ENCODE measurements around the gene IL2RG. TPM values are rescaled to one million over a fixed set of nuclear protein-coding genes. Genes with fewer than 3 reads are reported as not detected.

IL2RG gene
- total RNA-seq, 1 experiment from 2014 or later = not detected

DNA sequence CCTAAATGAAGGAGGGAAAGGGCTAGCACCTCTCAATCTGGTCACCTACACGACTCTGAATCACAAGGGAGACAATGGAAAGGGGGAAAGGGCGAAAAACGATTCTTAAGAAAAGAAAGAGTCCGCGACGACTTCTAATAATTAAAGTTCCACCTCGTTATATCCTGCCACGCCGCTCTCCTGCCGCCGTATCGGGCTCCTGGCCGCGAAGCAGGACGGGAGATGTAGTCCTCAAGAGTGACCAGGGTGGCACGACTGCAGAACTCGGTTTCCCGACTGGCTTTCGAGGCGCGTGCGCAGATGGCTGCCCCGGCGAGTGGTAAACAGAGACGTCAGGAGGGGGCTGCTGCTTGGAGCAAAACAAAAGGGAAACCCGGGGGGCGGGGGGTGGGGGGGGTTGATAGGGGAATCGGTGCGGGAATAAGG, 15.8 kb downstream of the IL2RG start, which contains the start of gene FOXO4:
Gene FOXO4 (plus strand): TSS at position 297 of the 426 bp plus-strand sequence. CDS start 678 bp downstream, outside the sequence.
- Histone ChIP-seq H2BK5ac (ENCODE audit: insufficient read length, low read length) (no peak within 1 kb of the TSS), H4K8ac (replicated peaks; ENCODE audit: insufficient read length, low read depth, low read length) (no peak within 1 kb of the TSS), H4K20me1 (ENCODE audit: control insufficient read depth, insufficient read depth, insufficient read length) (no peaks in the 10 kb centered on the region), H2BK12ac (ENCODE audit: insufficient read length, low read depth, low read length) (no peak within 1 kb of the TSS), H4K91ac (ENCODE audit: insufficient read length, low read depth, low read length) (no peak within 1 kb of the TSS), H3K9me3 (ENCODE audit: control insufficient read depth, low read depth, low read length) (peaks cover 21% of the 10 kb centered on the region), H2AK5ac (ENCODE audit: insufficient read length, low read length) (no peak within 1 kb of the TSS), H2BK20ac (ENCODE audit: low read depth, low read length, poor library complexity, severe bottlenecking) (no peak within 1 kb of the TSS), H4K5ac (ENCODE audit: insufficient read length, low read depth, low read length) (no peak within 1 kb of the TSS), H3K23me2 (ENCODE audit: insufficient read length, low read depth, low read length, poor library complexity, severe bottlenecking) (peaks cover 7% of the 10 kb centered on the region), H3K9ac (ENCODE audit: extremely low read depth, insufficient read length, low read length) (peak within 1 kb of the TSS; percentile 70), H3K23ac (ENCODE audit: insufficient read length, low read depth, low read length) (no peak within 1 kb of the TSS), H3K14ac (ENCODE audit: insufficient read depth, low read length) (no peak within 1 kb of the TSS; the same call in 1 of the 2 replicates), H3K27me3 (ENCODE audit: insufficient read depth, low read length) (no peaks in the 10 kb centered on the region; the same call in 1 of the 2 replicates), H3T11ph (ENCODE audit: low read length) (no peak within 1 kb of the TSS), H2AFZ (ENCODE audit: low read length) (peak within 1 kb of the TSS; percentile 71), H3K27ac (ENCODE audit: insufficient read length, low read depth, low read length) (no peak within 1 kb of the TSS), H2BK120ac (ENCODE audit: low read depth, low read length, poor library complexity, severe bottlenecking) (no peak within 1 kb of the TSS), H3K18ac (ENCODE audit: insufficient read length, low read depth, low read length) (no peak within 1 kb of the TSS), H3K79me1 (ENCODE audit: insufficient read depth, low read depth, low read length, poor library complexity, severe bottlenecking) (no peaks in the 10 kb centered on the region), H3K4ac (ENCODE audit: low read depth, low read length) (no peak within 1 kb of the TSS), H3K79me2 (ENCODE audit: insufficient read depth, low read length) (no peaks in the 10 kb centered on the region), H3K4me2 (ENCODE audit: insufficient read depth, insufficient read length, low read length) (peak within 1 kb of the TSS; percentile 96), H3K4me1 (ENCODE audit: insufficient read depth, low read length) (peaks cover 3% of the 10 kb centered on the region; the same call in 1 of the 2 replicates), H2BK15ac (ENCODE audit: low read depth, low read length) (no peak within 1 kb of the TSS; the same call in 1 of the 2 replicates), H3K56ac (ENCODE audit: insufficient read length, low read depth, low read length) (no peak within 1 kb of the TSS)
- peak within 1 kb of the TSS; percentile 85 to 91 for H3K4me3 Mint-ChIP-seq
- peaks cover 0 to 7% (median 0%) of the 10 kb centered on the region in 3 experiments; a peak in 2 of 7 replicates for H3K36me3 Mint-ChIP-seq (ENCODE audit: insufficient read depth in 1 of 3, low read depth in 3 of 3)
- peak within 1 kb of the TSS in 2 of 3 experiments; percentile 81 to 96; a peak in 3 of 7 replicates for H3K27ac Mint-ChIP-seq
- DNase-seq = peak; percentile 92
- peaks cover 24 to 32% of the 10 kb centered on the region in 2 experiments for H3K4me1 Mint-ChIP-seq
- H3K9me3 Mint-ChIP-seq = peaks cover 64 to 72% of the 10 kb centered on the region in 2 experiments
- peaks cover 40% of the 10 kb centered on the region for H3K27me3 Mint-ChIP-seq (ENCODE audit: low read depth)
- WGBS (ENCODE audit: extremely low coverage, insufficient read length, low lambda C conversion rate) = no CpG with 5 or more reads among the region's 29 CpGs
- TF ChIP-seq, protein P1, sequence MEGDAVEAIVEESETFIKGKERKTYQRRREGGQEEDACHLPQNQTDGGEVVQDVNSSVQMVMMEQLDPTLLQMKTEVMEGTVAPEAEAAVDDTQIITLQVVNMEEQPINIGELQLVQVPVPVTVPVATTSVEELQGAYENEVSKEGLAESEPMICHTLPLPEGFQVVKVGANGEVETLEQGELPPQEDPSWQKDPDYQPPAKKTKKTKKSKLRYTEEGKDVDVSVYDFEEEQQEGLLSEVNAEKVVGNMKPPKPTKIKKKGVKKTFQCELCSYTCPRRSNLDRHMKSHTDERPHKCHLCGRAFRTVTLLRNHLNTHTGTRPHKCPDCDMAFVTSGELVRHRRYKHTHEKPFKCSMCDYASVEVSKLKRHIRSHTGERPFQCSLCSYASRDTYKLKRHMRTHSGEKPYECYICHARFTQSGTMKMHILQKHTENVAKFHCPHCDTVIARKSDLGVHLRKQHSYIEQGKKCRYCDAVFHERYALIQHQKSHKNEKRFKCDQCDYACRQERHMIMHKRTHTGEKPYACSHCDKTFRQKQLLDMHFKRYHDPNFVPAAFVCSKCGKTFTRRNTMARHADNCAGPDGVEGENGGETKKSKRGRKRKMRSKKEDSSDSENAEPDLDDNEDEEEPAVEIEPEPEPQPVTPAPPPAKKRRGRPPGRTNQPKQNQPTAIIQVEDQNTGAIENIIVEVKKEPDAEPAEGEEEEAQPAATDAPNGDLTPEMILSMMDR (conservative IDR thresholded peaks at IDR 0.05) = no peak
